Lower lobe of right lung (tissue), 2 donors: ENCODE measurements around the gene MRPL20. TPM values are rescaled to one million over a fixed set of nuclear protein-coding genes. Genes with fewer than 3 reads are reported as not detected.
A peak's percentile ranks its signal among the peaks of the same experiment; 100 is the strongest.

Source experiments
- ATAC-seq, 2 donors: fragments of 200-7000 bp; cut with Tn5 transposase; one replicate each; pipeline ENCODE4 v1.9.1; 2020 to 2022; ENCODE audit warnings: mild to moderate bottlenecking in 2 of 2, moderate library complexity in 2 of 2
- DNase-seq: peaks from one replicate; pipeline ENCODE4 v3.0.0-alpha.2; 2020
- H3K27ac ChIP-seq: fragments of 200-600 bp; one replicate; pipeline ENCODE4 v1.8.0; 2022
- H3K27me3 ChIP-seq: fragments of 200-600 bp; one replicate; pipeline ENCODE4 v1.8.0; 2022; ENCODE audit warnings: low read depth
- H3K36me3 ChIP-seq: fragments of 200-600 bp; one replicate; pipeline ENCODE4 v1.8.0; 2022; ENCODE audit warnings: mild to moderate bottlenecking
- H3K4me1 ChIP-seq: fragments of 200-600 bp; one replicate; pipeline ENCODE4 v1.8.0; 2022
- H3K4me3 ChIP-seq: fragments of 200-600 bp; one replicate; pipeline ENCODE4 v1.8.0; 2022; ENCODE audit warnings: mild to moderate bottlenecking
- H3K9me3 ChIP-seq: fragments of 200-600 bp; one replicate; pipeline ENCODE4 v1.8.0; 2022
- CTCF ChIP-seq: fragments of 200-600 bp; IDR thresholded peaks from one replicate; pipeline ENCODE4 v1.8.0; 2022; ENCODE audit warnings: antibody characterized with exemption, mild to moderate bottlenecking
- intact Hi-C: fragments of 100-400 bp; cut with DNase I; formaldehyde crosslinking; loops from one replicate; pipeline ENCODE4 v1.11.0; 2022
- total RNA-seq: library from RNA; stranded (reverse); fragmentation: NEBNext Ultra II Directional; extraction: Animal tissue kit (Norgen Biotek cat#: 25700); gene quantifications from one replicate; pipeline ENCODE4 v1.2.1, GENCODE V29; 2021
- donor health status: DM: no; HTN: yes; CAD: no; lungs with severe emphysema.

The MRPL20 gene
- total RNA-seq, 1 donor from 2014 or later = 79.8 TPM

- peak overlapping the region; percentile 90 for H3K27ac ChIP-seq
- intact Hi-C loops = no loop called here
- no peaks in the 10 kb centered on the region for H3K9me3 ChIP-seq
- peak overlapping the region; percentile 93 for H3K4me3 ChIP-seq
- DNase-seq = no peak
- no peaks in the 10 kb centered on the region for H3K27me3 ChIP-seq
- peaks cover 79% of the 10 kb centered on the region for H3K36me3 ChIP-seq
- ATAC-seq = peak in 1 of 2 donors; percentile 1
- no peak for TF ChIP-seq CTCF
- peaks cover 30% of the 10 kb centered on the region for H3K4me1 ChIP-seq
Observed at GRCh38 chr1:1399872-1400575, 7.1 kb downstream of the MRPL20 start.

DNA sequence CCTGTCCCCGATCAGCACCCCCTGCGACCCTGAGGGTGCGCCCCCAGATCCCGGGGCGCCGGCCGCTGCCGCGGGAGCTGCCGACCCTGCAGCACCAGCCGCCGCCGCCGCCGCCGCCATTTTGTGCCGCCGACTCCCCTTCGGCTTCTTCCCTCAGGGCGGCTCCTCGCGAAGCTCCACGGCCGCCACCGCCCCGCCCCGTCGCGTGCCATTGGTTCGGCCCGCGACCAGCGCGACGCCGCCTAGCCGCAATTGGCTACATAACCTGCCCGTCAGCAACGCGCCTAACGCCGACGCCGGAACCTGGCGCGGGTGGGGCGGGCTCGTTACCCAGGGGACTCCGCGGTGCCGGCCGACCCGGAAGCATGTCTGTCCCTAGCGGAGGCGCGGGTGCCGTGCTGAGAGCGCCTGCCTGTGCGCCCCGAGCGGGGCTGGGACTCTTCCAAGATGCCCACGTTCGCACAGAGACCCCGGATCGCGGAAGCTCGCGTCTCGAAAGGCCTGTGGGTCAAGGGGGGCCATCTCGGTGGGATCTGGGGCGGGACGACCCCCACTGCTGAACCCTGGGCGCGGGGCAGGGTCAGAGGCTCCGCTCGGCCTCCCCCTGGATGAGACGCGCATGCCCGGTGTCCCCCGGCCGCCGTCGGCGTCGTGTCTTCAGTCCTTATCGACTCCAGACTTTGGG lies 7.8 kb downstream of the MRPL20 start, which contains the start of gene CCNL2:
Gene CCNL2 (minus strand): TSS at position 149 of the 685 bp plus-strand sequence. CDS start 29 bp downstream, at position 120.
- H3K36me3 ChIP-seq = peaks cover 79% of the 10 kb centered on the region
- intact Hi-C loops = no loop called here
- H3K4me3 ChIP-seq = peak within 1 kb of the TSS; percentile 93
- peak; percentile 100 for DNase-seq
- H3K27ac ChIP-seq = peak within 1 kb of the TSS; percentile 90
- H3K27me3 ChIP-seq = no peaks in the 10 kb centered on the region
- H3K4me1 ChIP-seq = peaks cover 28% of the 10 kb centered on the region
- no peaks in the 10 kb centered on the region for H3K9me3 ChIP-seq
- TF ChIP-seq CTCF = peak; percentile 65
- ATAC-seq = peak; percentile 98 to 99

GRCh38 chr1:1398677-1399186 lies 8.4 kb downstream of the MRPL20 start:
- Histone ChIP-seq H3K4me1 (peaks cover 28% of the 10 kb centered on the region), H3K27ac (peak overlapping the region; percentile 90), H3K36me3 (peaks cover 79% of the 10 kb centered on the region), H3K9me3 (no peaks in the 10 kb centered on the region), H3K27me3 (no peaks in the 10 kb centered on the region), H3K4me3 (peak overlapping the region; percentile 93)
- intact Hi-C loops = no loop called here
- peak; percentile 63 for DNase-seq
- peak; percentile 2 to 11 for ATAC-seq
- no peak for TF ChIP-seq CTCF

DNA sequence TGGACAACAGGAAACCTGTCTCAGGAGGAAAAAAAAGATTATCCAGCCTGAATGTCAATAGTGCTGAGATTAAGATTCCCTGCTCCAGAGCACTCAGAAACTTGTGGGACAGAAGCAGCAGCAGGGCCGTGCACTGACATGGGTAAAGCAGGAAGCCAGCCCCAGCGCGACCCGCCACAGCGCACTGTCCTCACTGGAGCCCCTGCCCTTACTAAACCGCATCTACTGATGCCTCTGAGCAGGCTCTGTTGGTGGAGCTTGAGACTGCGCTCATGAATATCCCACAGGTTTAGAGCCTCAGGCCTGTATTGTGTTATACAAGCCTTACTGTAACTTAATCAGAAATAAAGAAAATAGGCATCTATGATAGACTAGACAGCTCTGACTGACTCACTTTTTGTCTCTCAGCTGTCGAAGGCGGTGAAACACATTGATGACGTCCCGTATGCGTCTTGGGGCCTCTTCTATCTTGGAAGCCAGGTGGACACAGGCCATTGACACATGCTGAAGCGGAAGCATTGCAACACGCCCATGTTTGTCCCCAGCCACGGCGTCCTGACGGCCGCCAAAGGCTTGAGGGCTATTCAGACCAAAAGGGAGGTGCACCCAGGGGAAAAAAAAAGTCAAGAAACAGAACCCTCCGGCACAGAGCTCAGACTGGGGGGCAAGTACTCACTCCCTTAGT lies 9.1 kb downstream of the MRPL20 start:
- ATAC-seq (no peak), DNase-seq (no peak)
- Histone ChIP-seq H3K4me1 (peaks cover 28% of the 10 kb centered on the region), H3K9me3 (no peaks in the 10 kb centered on the region), H3K27ac (peak overlapping the region; percentile 90), H3K36me3 (peaks cover 79% of the 10 kb centered on the region), H3K27me3 (no peaks in the 10 kb centered on the region), H3K4me3 (peak overlapping the region; percentile 93)
- no peak for TF ChIP-seq CTCF
- intact Hi-C loops = no loop called here

DNA sequence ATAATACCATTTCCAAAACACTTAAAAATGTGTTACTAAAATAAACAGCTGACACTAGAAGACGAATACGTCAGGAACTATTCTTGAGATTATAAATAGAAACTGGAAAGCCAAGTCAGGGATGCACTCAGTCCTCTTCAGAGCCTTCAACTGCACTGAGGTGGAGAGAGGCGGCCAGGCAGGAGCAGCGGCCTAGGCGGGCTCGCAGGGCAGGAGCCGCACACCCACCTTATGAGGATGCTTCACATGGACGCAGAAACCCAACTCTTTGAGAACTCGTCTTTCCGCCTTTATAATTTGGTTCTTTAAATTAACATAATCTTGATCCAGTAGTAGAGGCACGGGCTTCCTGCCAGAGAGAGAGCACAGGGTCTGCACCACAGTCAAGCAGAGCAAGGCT lies 11.9 kb downstream of the MRPL20 start:
- TF ChIP-seq CTCF = no peak
- Histone ChIP-seq H3K27me3 (no peaks in the 10 kb centered on the region), H3K9me3 (no peaks in the 10 kb centered on the region), H3K4me3 (no peak overlapping the region), H3K36me3 (peaks cover 81% of the 10 kb centered on the region), H3K4me1 (peaks cover 20% of the 10 kb centered on the region), H3K27ac (no peak overlapping the region)
- ATAC-seq (no peak), DNase-seq (no peak)
- intact Hi-C loops = no loop called here
